Endothelial cell of umbilical vein (primary cell): ENCODE results near the gene BCAS3. TPM values are rescaled to one million over a fixed set of nuclear protein-coding genes. Genes with fewer than 3 reads are reported as not detected.

Experiments used
- BruUV-seq: library from RNA; stranded (reverse); fragments of 400-500 nt; replicated peaks from 2 replicates; lab custom pipeline; 2021; lab: Mats Ljungman, UMichigan
- CTCF ChIA-PET: fragments of 300-600, 350-600 bp; sonication (Branson Sonifier 250); formaldehyde crosslinking; loops from one replicate; lab custom pipeline; 2021; ENCODE audit warnings: antibody characterized with exemption, inconsistent platforms; lab: Charles Lee
- POLR2A ChIA-PET: fragments of 300-600, 350-600 bp; sonication (Branson Sonifier 250); formaldehyde crosslinking; loops from one replicate; lab custom pipeline; 2021; ENCODE audit warnings: antibody characterized with exemption, inconsistent platforms; lab: Charles Lee
- DNase-seq: peaks from one replicate; pipeline ENCODE4 v3.0.0-alpha.2; 2011; ENCODE audit warnings: low read depth, low spot score
- FAIRE-seq: peaks from 2 replicates; lab custom pipeline; 2011; peaks lifted over from hg19 to GRCh38; lab: Jason Lieb, UNC
- H2AFZ ChIP-seq: 2 replicates; pipeline ENCODE4 v1.6.0; 2012; ENCODE audit warnings: low read depth, low read length, control low read depth, inconsistent platforms
- H3K27ac ChIP-seq: 2 replicates; pipeline ENCODE4 v1.5.1; 2011; ENCODE audit warnings: low read depth, mild to moderate bottlenecking, control low read depth, low read length, moderate library complexity; ENCODE audit not compliant: insufficient read depth
- H3K27me3 ChIP-seq, 2 experiments: 2 replicates each; pipeline versions ENCODE4 v1.6.0 to v1.6.1; 2011; ENCODE audit warnings: low read length in 2 of 2, mixed read lengths in 1 of 2; ENCODE audit not compliant: control insufficient read depth in 2 of 2, insufficient read depth in 2 of 2
- H3K36me3 ChIP-seq, 2 experiments: 2 replicates in 1 of 2; 3 replicates in 1 of 2; pipeline ENCODE4 v1.5.1; 2011; ENCODE audit warnings: low read length in 2 of 2, mild to moderate bottlenecking in 1 of 2, moderate library complexity in 1 of 2; ENCODE audit not compliant: control insufficient read depth in 2 of 2, insufficient read depth in 2 of 2; ENCODE audit errors: extremely low read depth in 1 of 2
- H3K4me1 ChIP-seq: 3 replicates; pipeline ENCODE4 v1.5.1; 2011; ENCODE audit warnings: mild to moderate bottlenecking, low read length; ENCODE audit not compliant: control insufficient read depth, insufficient read depth; ENCODE audit errors: extremely low read depth
- H3K4me2 ChIP-seq: 2 replicates; pipeline ENCODE4 v1.6.1; 2011; ENCODE audit warnings: low read length, control low read depth, mixed read lengths; ENCODE audit not compliant: insufficient read depth
- H3K4me3 ChIP-seq, 3 experiments: fragments of 200-600 bp in 1 of 3; sonication (generic), shearing (Covaris generic) in 1 of 3; replicated peaks in 1 of 3; 2 replicates each; pipeline ENCODE4 v1.5.1; 2011 to 2016; ENCODE audit warnings: control low read depth in 3 of 3, low read length in 3 of 3, mild to moderate bottlenecking in 2 of 3, inconsistent platforms in 1 of 3, low read depth in 1 of 3, moderate library complexity in 1 of 3; ENCODE audit not compliant: insufficient read depth in 1 of 3
- H3K79me2 ChIP-seq: 2 replicates; pipeline ENCODE4 v1.6.0; 2012; ENCODE audit warnings: low read length, inconsistent platforms; ENCODE audit not compliant: control insufficient read depth, insufficient read depth
- H3K9ac ChIP-seq: replicated peaks from 2 replicates; pipeline ENCODE3; 2011; ENCODE audit warnings: low read length, control low read depth; ENCODE audit not compliant: insufficient read depth; ENCODE audit errors: extremely low read depth
- H3K9me1 ChIP-seq: replicated peaks from 3 replicates; pipeline ENCODE4 v1.6.0; 2011; ENCODE audit warnings: mild to moderate bottlenecking, low read length; ENCODE audit not compliant: control insufficient read depth, insufficient read depth; ENCODE audit errors: extremely low read depth
- H3K9me3 ChIP-seq: replicated peaks from 2 replicates; pipeline ENCODE4 v1.5.1; 2012; ENCODE audit warnings: low read length, inconsistent platforms; ENCODE audit not compliant: control insufficient read depth, insufficient read depth
- H4K20me1 ChIP-seq: replicated peaks from 2 replicates; pipeline ENCODE3; 2011; ENCODE audit warnings: mild to moderate bottlenecking, low read length; ENCODE audit not compliant: control insufficient read depth, insufficient read depth; ENCODE audit errors: extremely low read depth
- EZH2 ChIP-seq: IDR thresholded peaks from 2 replicates; pipeline ENCODE4 v1.6.1; 2012; ENCODE audit warnings: borderline replicate concordance, low read depth, mild to moderate bottlenecking, moderate library complexity, low read length, inconsistent platforms; ENCODE audit not compliant: severe bottlenecking
- FOS ChIP-seq: IDR thresholded peaks from 2 replicates; pipeline ENCODE4 v1.6.1; 2011; ENCODE audit warnings: mild to moderate bottlenecking, low read length, moderate library complexity, borderline replicate concordance; ENCODE audit not compliant: insufficient read depth
- GATA2 ChIP-seq: IDR thresholded peaks from 2 replicates; pipeline ENCODE4 v1.7.0; 2011; ENCODE audit warnings: low read depth, mild to moderate bottlenecking, moderate library complexity, mixed read lengths, low read length; ENCODE audit not compliant: insufficient read length, insufficient read depth
- JUN ChIP-seq: IDR thresholded peaks from 2 replicates; pipeline ENCODE4 v1.6.1; 2011; ENCODE audit warnings: borderline replicate concordance, low read depth; ENCODE audit not compliant: insufficient read length, insufficient read depth
- dilution Hi-C: fragments of 300-500 bp; cut with MboI; formaldehyde crosslinking; loops from one replicate; pipeline ENCODE4 v1.15.0; 2019; ENCODE audit warnings: low sequenced_read_pairs; ENCODE audit not compliant: extremely low pct_ligation_motif_present
- intact Hi-C: fragments of 100-400 bp; cut with micrococcal nuclease; formaldehyde crosslinking; loops from one replicate; pipeline ENCODE4 v1.10.0; 2022
- polyA plus RNA-seq, 4 experiments: library from polyadenylated mRNA; depleted of rRNA in 3 of 4; stranded (reverse) in 3 of 4; unstranded in 1 of 4; fragments of >200 nt; gene quantifications; 2 replicates each; pipeline versions ENCODE4 v1.2.1 to v1.2.3, GENCODE V29; 2011 to 2012; ENCODE audit warnings: missing spikeins in 1 of 4
- total RNA-seq: library from RNA; stranded (reverse); gene quantifications from 2 replicates; pipeline ENCODE4 v1.2.3, GENCODE V29; 2021
- TF ChIP-seq, protein P1 (sequence below), 2 donors: IDR thresholded peaks; 1 replicate in 1 of 2; 2 replicates in 1 of 2; pipeline ENCODE4 v1.5.1; 2011; ENCODE audit warnings: low read length in 2 of 2, mild to moderate bottlenecking in 2 of 2, moderate library complexity in 2 of 2, control low read depth in 1 of 2, inconsistent platforms in 1 of 2, low read depth in 1 of 2; ENCODE audit not compliant: insufficient read depth in 1 of 2; ENCODE audit errors: extremely low read depth in 1 of 2
- TF ChIP-seq, protein P2 (sequence below): IDR thresholded peaks from 2 replicates; pipeline ENCODE4 v1.6.1; 2011; ENCODE audit not compliant: insufficient read depth, insufficient read length

Gene BCAS3
- total and polyA plus RNA-seq, 2 donors (not counting 3 experiments of a cell fraction or from before 2014, with no cell fraction given), result 8.2 to 16.0 TPM

DNA sequence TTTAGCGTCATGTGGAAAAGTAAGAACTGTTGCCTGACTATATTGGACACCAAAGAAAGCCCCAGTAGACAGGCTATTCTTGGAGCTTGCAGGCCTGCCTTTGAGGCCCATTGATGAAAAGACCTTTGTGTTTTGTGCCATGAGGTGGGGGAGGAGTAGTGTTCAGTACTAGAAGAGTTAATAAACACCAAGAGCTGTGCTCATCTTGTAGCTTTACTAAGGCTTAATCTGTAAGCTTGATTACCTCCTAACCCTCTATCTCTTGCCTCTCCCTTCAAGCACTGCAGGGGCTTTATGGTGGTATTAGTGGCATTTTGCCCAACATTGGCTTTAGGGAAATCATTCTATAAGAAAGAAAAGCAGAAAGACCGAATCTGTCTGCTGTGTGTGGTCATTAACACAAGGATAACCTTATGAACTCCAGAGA is 501.7 kb downstream of the BCAS3 start:
- Histone ChIP-seq H3K9ac (no peak overlapping the region), H2AFZ (no peak overlapping the region), H3K9me3 (no peaks in the 10 kb centered on the region), H3K4me3 (no peak overlapping the region), H3K27me3 (no peaks in the 10 kb centered on the region), H3K4me1 (no peaks in the 10 kb centered on the region), H3K27ac (no peak overlapping the region), H3K9me1 (no peaks in the 10 kb centered on the region), H3K4me2 (no peak overlapping the region), H3K36me3 (no peaks in the 10 kb centered on the region), H4K20me1 (no peaks in the 10 kb centered on the region), H3K79me2 (no peaks in the 10 kb centered on the region)
- dilution Hi-C loops, result no loop called here
- FAIRE-seq, result no peak
- no peak for DNase-seq
- no peak for TF ChIP-seq FOS
- TF ChIP-seq, protein P1, sequence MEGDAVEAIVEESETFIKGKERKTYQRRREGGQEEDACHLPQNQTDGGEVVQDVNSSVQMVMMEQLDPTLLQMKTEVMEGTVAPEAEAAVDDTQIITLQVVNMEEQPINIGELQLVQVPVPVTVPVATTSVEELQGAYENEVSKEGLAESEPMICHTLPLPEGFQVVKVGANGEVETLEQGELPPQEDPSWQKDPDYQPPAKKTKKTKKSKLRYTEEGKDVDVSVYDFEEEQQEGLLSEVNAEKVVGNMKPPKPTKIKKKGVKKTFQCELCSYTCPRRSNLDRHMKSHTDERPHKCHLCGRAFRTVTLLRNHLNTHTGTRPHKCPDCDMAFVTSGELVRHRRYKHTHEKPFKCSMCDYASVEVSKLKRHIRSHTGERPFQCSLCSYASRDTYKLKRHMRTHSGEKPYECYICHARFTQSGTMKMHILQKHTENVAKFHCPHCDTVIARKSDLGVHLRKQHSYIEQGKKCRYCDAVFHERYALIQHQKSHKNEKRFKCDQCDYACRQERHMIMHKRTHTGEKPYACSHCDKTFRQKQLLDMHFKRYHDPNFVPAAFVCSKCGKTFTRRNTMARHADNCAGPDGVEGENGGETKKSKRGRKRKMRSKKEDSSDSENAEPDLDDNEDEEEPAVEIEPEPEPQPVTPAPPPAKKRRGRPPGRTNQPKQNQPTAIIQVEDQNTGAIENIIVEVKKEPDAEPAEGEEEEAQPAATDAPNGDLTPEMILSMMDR (IDR thresholded peaks at IDR 0.05; ENCODE audit: extremely low read depth in 1 of 2, insufficient read depth in 1 of 2, low read depth in 1 of 2, low read length in 2 of 2), result no peak
- no peak for TF ChIP-seq EZH2
- no peak for TF ChIP-seq JUN
- TF ChIP-seq, protein P2, sequence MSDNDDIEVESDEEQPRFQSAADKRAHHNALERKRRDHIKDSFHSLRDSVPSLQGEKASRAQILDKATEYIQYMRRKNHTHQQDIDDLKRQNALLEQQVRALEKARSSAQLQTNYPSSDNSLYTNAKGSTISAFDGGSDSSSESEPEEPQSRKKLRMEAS, result no peak
- no peak for TF ChIP-seq GATA2
- intact Hi-C loops, result no loop called here
- BruUV-seq, result no TSS peak
- ChIA-PET POLR2A (no interaction called here), CTCF (no interaction called here)
